Renal pelvis (tissue), 12 donors: ENCODE results near the gene IGF2R. TPM values are rescaled to one million over a fixed set of nuclear protein-coding genes. Genes with fewer than 3 reads are reported as not detected.
"Not testable (repeated sequence)": the region's sequence is repeated elsewhere in the genome, so short reads cannot be mapped to it uniquely, and the experiment has no call there.

ENCODE experiments used
- DNase-seq: peaks from one replicate; pipeline ENCODE4 v3.0.0-alpha.2; 2013
- long read RNA-seq, 16 experiments: transcript quantifications; one replicate each; lab custom pipeline, GENCODE V29; 2026
- polyA plus RNA-seq, 3 donors: library from polyadenylated mRNA; unstranded; fragments of 120-200 nt; gene quantifications; one replicate each; pipeline ENCODE4 v1.2.1, GENCODE V29; 2013; ENCODE audit not compliant: insufficient read length in 3 of 3

Gene IGF2R, protein sequence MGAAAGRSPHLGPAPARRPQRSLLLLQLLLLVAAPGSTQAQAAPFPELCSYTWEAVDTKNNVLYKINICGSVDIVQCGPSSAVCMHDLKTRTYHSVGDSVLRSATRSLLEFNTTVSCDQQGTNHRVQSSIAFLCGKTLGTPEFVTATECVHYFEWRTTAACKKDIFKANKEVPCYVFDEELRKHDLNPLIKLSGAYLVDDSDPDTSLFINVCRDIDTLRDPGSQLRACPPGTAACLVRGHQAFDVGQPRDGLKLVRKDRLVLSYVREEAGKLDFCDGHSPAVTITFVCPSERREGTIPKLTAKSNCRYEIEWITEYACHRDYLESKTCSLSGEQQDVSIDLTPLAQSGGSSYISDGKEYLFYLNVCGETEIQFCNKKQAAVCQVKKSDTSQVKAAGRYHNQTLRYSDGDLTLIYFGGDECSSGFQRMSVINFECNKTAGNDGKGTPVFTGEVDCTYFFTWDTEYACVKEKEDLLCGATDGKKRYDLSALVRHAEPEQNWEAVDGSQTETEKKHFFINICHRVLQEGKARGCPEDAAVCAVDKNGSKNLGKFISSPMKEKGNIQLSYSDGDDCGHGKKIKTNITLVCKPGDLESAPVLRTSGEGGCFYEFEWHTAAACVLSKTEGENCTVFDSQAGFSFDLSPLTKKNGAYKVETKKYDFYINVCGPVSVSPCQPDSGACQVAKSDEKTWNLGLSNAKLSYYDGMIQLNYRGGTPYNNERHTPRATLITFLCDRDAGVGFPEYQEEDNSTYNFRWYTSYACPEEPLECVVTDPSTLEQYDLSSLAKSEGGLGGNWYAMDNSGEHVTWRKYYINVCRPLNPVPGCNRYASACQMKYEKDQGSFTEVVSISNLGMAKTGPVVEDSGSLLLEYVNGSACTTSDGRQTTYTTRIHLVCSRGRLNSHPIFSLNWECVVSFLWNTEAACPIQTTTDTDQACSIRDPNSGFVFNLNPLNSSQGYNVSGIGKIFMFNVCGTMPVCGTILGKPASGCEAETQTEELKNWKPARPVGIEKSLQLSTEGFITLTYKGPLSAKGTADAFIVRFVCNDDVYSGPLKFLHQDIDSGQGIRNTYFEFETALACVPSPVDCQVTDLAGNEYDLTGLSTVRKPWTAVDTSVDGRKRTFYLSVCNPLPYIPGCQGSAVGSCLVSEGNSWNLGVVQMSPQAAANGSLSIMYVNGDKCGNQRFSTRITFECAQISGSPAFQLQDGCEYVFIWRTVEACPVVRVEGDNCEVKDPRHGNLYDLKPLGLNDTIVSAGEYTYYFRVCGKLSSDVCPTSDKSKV (N-terminal part only)
- polyA plus RNA-seq = 10 to 100 TPM; 56.4 to 71.1 (median 69.5) TPM
- long read RNA-seq, donor 1, full-length matches to known transcripts = 3 of 60 reads
- long read RNA-seq, donor 1, partial matches to known transcripts = 57 of 60 reads
- long read RNA-seq, donor 1, other reads (novel, unspliced or antisense) = 0 of 60 reads
- long read RNA-seq, donor 2 = 0 reads
- long read RNA-seq, donor 3 = 0 reads
- long read RNA-seq, donor 4, partial matches to known transcripts = 0 of 1 reads
- long read RNA-seq, donor 4, other reads (novel, unspliced or antisense) = 0 of 1 reads
- long read RNA-seq, donor 5 = 0 reads
- long read RNA-seq, donor 6 = 0 reads
- long read RNA-seq, donor 7, full-length matches to known transcripts = 1 of 72 reads
- long read RNA-seq, donor 7, partial matches to known transcripts = 71 of 72 reads
- long read RNA-seq, donor 7, other reads (novel, unspliced or antisense) = 0 of 72 reads
- long read RNA-seq, donor 8, partial matches to known transcripts = 32 of 33 reads
- long read RNA-seq, donor 8, other reads (novel, unspliced or antisense) = 0 of 33 reads
- long read RNA-seq, donor 9, full-length matches to known transcripts = 3 of 3 reads
- long read RNA-seq, donor 9, partial matches to known transcripts = 0 of 3 reads
- long read RNA-seq, donor 9, other reads (novel, unspliced or antisense) = 0 of 3 reads
- long read RNA-seq, donor 10, partial matches to known transcripts = 69 of 69 reads
- long read RNA-seq, donor 10, other reads (novel, unspliced or antisense) = 0 of 69 reads
- long read RNA-seq, donor 11, full-length matches to known transcripts = 1 of 1 reads
- long read RNA-seq, donor 11, partial matches to known transcripts = 0 of 1 reads
- long read RNA-seq, donor 11, other reads (novel, unspliced or antisense) = 0 of 1 reads
- long read RNA-seq, donor 12, full-length matches to known transcripts = 3 of 3 reads
- long read RNA-seq, donor 12, partial matches to known transcripts = 0 of 3 reads
- long read RNA-seq, donor 12, other reads (novel, unspliced or antisense) = 0 of 3 reads
- long read RNA-seq, donor 13, partial matches to known transcripts = 0 of 1 reads
- long read RNA-seq, donor 13, other reads (novel, unspliced or antisense) = 0 of 1 reads
- long read RNA-seq, donor 14, full-length matches to known transcripts = 5 of 105 reads
- long read RNA-seq, donor 14, partial matches to known transcripts = 100 of 105 reads
- long read RNA-seq, donor 14, other reads (novel, unspliced or antisense) = 0 of 105 reads
- long read RNA-seq, donor 15, partial matches to known transcripts = 92 of 93 reads
- long read RNA-seq, donor 15, other reads (novel, unspliced or antisense) = 0 of 93 reads
- long read RNA-seq, donor 16, full-length matches to known transcripts = 2 of 63 reads
- long read RNA-seq, donor 16, partial matches to known transcripts = 61 of 63 reads
- long read RNA-seq, donor 16, other reads (novel, unspliced or antisense) = 0 of 63 reads

DNA sequence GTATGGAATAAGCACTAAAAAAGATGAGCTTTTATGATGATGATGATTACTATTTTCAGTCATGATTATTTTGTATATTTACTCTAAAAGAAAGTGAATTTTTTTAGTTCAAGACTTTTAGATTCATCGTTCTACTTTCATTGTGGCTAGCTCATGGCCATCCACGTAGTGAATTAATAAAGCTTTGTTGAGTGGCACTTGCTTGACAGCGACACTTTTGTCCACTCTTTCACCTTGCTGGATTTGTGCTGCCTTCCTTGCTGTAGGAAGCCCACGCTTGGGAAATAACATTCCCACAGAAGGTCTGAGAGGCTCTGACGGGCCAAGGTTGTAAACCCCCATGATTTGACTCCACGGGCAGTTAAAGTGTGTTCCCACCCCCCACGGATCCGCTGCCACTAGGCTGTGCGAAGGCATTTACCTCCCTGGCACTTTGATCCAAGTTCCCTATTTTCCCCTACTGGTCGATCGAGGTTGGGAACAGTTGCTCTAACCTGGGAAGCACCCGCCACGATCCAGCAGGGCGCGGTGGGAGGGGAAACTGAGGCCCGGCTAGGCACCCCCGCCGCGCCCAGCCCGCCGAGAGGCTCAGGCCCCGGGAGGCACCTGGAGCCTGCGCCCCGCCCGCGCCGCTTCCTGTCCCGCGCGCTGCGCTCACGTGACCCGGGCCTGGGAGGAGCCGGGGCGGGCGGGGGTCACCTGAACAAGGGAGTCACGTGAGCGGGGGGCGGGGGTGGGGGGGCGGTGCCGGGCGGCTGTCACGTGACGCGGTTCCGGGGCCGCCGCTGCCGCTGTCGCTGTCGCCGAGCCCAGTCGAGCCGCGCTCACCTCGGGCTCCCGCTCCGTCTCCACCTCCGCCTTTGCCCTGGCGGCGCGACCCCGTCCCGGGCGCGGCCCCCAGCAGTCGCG lies at the start of gene IGF2R:
TSS of gene IGF2R (plus strand) at position 788 of the 909 bp plus-strand sequence. CDS start 165 bp downstream, outside the sequence.
- DNase-seq = peak; percentile 91

- no peak for DNase-seq
These were observed 49.1 kb upstream of the IGF2R start for GRCh38 chr6:159919800-159920199.

DNA sequence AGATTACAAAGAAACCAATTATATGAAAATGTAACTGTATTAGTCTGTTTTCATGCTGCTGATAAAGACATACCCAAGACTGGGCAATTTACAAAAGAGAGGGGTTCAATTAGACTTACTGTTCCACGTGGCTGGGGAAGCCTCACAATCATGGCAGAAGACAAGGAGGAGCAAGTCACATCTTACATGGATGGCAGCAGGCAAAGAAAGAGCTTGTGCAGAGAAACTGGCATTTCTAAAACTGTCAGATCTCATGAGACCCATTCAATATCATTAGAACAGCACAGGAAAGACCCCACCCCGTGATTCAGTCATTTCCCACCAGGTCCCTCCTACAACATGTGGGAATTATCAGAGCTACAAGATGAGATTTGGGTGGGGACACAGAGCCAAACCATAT lies 44.7 kb upstream of the IGF2R start:
- not testable (repeated sequence) for DNase-seq

DNA sequence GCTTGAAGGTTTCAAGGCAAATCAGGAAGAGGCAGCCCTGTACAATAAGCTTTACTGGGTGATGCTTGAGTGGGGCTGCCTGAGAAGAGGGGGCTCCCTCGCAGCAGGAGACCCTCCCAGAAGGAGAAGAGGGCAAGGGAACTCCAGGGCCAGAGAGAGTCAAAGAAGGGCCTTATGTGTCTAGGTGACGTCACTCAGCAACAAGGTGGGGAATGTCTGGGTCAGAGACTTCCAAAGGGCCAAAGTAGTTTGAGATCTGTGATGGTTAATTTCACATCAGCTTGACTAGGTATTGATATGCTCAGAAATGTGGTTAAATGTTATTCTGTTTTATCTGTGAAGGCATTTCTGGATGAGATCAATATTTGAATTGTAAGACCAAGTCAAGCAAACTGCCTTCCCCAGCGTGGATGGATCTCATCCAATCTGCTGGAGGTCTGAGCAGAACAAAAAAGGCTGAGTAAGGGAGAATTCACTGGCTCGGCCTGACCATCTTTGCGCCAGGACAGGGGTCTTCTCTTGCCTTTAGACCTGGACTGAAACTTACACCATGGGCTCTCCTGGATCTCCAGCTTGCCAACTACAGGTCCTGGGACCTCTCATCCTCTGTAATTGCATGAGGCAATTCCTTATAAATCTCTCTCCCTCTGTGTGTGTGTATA lies 42.2 kb upstream of the IGF2R start:
- DNase-seq = no peak

DNA sequence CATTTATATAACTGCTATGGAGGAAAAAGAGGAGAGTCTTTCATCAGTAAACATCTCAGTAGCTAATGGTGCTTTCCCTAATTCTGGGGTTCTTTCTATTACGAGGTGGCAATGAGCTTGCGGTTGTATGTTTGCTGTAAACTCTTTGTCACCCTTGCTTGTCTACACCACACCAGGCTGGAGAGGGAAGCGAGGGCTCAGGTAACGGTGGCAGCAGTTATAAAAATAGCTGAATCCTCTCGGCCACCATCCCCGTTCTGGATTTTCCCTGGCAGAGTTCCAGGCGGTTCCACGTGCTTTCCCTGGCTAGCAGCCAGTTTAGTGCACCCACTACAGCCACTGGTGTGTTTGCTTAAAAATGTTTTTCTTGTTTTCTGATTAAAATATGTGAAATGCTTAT lies 39.1 kb upstream of the IGF2R start:
- DNase-seq = no peak

GRCh38 chr6:159931112-159931511 lies 37.8 kb upstream of the IGF2R start:
- no peak for DNase-seq

- DNase-seq = no peak
These were observed 37.0 kb upstream of the IGF2R start for GRCh38 chr6:159931846-159932245.

GRCh38 chr6:159933077-159933476 lies 35.8 kb upstream of the IGF2R start:
- no peak for DNase-seq

DNA sequence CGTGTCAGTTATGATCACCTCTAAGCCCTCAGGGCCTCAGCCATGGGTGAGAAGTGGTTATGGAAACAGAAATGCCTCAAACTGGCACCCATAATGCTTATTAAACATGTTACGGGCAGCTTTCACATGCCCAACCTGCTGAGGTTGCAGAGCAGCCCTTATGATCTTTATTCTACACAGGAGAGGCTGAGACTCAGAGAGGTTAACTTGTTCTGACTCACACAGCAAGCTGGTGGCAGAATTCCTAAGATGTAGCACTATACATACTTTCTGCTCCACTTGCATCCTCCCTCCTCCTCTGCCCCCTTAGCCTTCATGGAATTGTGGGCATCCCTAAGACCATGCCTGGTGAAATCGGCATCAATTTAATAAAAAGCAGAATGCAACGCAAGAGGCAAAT lies 34.7 kb upstream of the IGF2R start:
- DNase-seq = no peak

DNA sequence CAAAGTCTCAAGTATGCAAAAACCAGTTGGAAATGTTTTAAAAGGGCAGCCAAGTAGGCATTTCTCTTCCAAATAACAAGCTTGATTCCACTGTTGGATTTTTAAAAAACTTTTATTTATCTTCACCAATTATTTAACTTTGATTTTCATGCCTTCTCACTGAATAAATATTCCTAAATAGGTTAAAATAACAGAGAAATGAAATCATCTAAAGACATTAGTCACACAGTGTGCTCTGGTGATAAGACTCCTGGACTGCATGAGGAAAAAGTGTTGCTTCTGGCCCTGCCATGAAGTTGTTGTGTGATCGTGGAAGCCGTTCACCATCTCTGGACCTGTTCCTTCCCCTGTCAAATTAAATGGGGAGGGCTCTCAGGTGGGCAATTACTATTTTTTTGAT lies 33.8 kb upstream of the IGF2R start:
- DNase-seq = no peak

DNA sequence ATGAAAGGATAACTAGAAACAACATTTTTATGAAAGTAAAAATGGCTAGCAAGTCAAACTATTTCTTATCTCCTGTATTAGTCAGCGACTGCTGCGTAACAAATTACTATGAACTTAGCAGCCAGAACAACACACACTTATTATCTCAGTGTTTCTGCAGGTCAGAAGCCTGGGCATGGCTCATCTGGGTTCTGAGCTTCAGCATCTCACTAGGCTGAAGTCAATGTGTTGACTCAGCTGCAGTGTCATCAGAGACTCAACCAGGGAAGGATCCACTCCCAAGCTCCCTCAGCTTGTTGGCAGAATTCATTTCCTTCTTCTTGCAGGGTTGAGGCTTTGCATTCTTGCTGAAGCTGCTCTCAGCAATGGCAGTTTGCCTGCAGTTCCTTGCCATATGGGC lies 33.2 kb upstream of the IGF2R start:
- DNase-seq = no peak

- DNase-seq = no peak
These were observed 29.3 kb upstream of the IGF2R start for GRCh38 chr6:159939591-159940016.

DNA sequence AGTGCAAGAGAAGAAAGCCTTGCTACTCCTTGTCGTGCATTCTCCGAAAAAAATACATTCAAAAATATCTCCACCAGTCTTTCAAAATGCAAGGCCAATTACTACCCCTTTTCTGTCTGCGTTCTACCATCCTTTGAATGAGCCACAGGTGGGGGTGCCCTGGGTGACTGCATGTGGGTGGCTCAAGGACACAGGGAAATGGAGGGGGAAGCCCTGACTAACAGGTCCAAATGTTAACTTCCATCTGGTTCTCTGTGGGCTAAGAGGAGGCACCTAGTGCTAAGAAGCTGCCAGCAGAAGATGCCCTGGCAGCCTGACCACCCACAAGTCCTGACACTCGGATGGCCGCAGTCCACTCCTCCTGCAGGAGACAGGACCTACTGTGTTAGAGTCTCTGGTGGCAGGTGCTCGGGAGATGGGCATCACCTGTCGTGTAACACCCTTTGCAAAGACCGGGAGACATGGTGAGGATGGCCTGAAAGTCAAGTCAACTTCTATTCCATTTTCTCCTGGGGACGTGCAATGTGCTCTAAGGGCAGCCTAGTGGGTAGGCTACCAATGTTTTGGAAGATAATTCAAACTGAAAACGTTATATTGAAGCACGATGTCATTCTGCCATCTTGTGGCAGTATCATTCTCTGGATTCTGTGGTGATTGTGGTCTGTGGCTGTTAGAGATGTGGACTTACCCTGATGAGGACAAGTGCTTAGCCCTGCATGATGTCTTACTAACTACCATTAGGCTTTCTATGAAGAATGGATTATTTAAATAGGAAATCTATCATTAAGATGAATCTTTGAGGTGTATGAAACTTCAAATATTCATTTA lies 27.4 kb upstream of the IGF2R start:
- no peak for DNase-seq

- no peak for DNase-seq
These were observed 25.7 kb upstream of the IGF2R start for GRCh38 chr6:159943101-159943632.

DNA sequence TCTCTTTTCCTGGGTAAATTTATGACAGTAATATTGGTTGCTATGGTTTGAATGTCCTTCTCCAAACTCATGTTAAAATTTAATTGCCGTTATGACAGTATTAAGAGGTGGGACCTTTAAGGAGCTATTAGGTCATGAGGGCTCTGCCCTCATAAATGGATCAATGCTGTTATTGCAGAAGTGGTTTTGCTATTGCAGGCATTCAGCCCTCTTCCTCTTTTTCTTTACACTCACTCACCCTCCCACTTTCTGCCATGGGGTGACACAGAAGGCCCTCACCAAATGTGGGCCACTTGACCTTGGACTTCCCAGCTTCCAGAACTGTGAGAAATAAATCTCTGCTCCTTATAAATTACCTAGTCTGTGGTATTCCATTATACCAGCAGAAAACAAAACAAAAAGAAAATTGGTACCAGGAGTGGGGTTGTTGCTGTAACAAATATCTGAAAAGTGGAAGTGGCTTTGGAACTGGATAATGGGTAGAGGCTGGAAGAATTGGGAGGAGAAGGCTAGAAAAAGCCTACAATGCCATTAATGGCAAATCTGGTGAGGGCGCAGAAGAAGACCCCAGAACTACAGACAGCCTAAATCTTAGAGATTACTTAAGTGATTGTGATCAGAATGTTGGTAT lies 24.8 kb upstream of the IGF2R start:
- DNase-seq = no peak
